ENCODE measurements around the gene TSFM. TPM values are rescaled to one million over a fixed set of nuclear protein-coding genes. Genes with fewer than 3 reads are reported as not detected.
A peak's percentile ranks its signal among the peaks of the same experiment; 100 is the strongest.

Gene TSFM
- total and polyA plus RNA-seq, 8 donors, result 7.2 to 16.7 (median 13.5) TPM

DNA sequence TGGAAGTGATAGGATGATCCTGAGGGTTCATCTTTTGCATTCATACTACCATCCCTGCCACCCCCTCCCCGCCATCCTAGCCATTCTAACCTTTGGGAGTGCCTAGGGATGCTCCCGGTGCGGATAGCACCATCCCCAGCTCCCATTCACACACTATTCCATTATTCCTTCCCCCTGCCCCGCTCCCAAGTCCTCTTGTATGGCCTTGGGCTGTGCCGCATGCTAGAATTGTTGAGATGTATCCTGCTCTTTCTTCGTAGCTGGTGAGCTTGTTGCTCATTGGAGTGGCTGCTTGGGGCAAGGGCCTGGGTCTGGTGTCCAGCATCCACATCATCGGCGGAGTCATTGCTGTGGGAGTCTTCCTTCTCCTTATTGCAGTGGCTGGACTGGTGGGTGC is 37.1 kb upstream of the TSFM start:
- intact Hi-C loops (cut with DNase I), result no loop called here
- FAIRE-seq, result no peak
- Histone ChIP-seq H3K9me3 (no peaks in the 10 kb centered on the region), H3K36me3 (peaks cover 0 to 23% (median 14%) of the 10 kb centered on the region in 3 donors), H3K27me3 (no peaks in the 10 kb centered on the region), H3K4me1 (peaks cover 0 to 8% (median 0%) of the 10 kb centered on the region in 3 donors), H3K4me3 (peak overlapping the region; percentile 62 to 69 (median 66)), H3K27ac (peak overlapping the region; percentile 86 to 95 (median 91))
- DNase-seq, result peak in 1 of 6 donors; percentile 35
- peak; percentile 3 to 11 (median 4) for ATAC-seq
- 33% methylated on average over 8 of the region's 8 CpGs for WGBS, 2 donors
- TF ChIP-seq, protein P1, sequence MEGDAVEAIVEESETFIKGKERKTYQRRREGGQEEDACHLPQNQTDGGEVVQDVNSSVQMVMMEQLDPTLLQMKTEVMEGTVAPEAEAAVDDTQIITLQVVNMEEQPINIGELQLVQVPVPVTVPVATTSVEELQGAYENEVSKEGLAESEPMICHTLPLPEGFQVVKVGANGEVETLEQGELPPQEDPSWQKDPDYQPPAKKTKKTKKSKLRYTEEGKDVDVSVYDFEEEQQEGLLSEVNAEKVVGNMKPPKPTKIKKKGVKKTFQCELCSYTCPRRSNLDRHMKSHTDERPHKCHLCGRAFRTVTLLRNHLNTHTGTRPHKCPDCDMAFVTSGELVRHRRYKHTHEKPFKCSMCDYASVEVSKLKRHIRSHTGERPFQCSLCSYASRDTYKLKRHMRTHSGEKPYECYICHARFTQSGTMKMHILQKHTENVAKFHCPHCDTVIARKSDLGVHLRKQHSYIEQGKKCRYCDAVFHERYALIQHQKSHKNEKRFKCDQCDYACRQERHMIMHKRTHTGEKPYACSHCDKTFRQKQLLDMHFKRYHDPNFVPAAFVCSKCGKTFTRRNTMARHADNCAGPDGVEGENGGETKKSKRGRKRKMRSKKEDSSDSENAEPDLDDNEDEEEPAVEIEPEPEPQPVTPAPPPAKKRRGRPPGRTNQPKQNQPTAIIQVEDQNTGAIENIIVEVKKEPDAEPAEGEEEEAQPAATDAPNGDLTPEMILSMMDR (IDR thresholded peaks at IDR 0.05), result no peak

DNA sequence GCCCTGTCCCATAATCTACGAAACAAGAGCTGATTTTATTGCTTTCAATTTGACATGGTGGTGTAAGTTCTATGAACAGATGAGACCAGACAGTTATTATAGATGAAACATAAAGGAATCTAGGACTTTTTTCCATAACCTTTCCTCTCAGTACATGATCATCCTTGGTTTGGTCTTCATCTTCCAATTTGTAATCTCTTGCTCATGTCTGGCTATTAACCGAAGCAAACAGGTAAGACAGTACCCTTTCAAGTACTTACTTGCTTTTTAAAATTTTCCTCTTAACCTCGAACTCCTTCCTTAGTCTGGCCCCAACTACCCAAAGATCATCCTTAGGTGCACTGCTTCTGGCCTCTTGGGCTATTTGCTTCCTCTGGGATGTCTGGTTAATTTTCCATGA is 36.6 kb upstream of the TSFM start:
- TF ChIP-seq, protein P1 (IDR thresholded peaks at IDR 0.05), result no peak
- peaks cover 0 to 25% (median 14%) of the 10 kb centered on the region in 3 donors for H3K36me3 ChIP-seq
- no peak for FAIRE-seq
- no peaks in the 10 kb centered on the region for H3K27me3 ChIP-seq
- no peak for ATAC-seq
- 73 to 87% methylated on average over 3 of the region's 3 CpGs for WGBS, 2 donors
- peaks cover 0 to 10% (median 0%) of the 10 kb centered on the region in 3 donors for H3K4me1 ChIP-seq
- no peak overlapping the region for H3K27ac ChIP-seq
- H3K9me3 ChIP-seq, result no peaks in the 10 kb centered on the region
- no peak for DNase-seq
- H3K4me3 ChIP-seq, result peak overlapping the region in 1 of 4 donors; percentile 65
- intact Hi-C loops (cut with DNase I), result no loop called here

DNA sequence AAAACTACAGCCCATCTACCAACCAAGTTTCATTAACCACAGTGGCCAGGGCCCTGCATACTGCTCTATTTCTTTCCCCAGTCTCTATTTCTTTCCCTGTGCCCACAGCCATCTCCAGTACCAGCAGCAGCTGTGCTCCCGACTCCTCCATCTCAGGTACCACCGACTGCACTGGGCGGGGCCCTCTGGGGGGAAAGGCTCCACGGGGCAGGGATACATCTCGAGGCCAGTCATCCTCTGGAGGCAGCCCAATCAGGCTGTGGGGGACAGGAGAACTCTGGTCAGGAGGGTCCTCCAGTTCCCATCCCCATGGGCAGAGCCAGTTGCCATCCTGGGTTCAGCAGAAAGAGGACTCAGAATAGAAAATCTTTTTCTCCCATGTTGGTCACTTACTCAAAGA is 33.5 kb upstream of the TSFM start:
- intact Hi-C loops (cut with DNase I), result no loop called here
- H3K36me3 ChIP-seq, result peaks cover 0 to 25% (median 14%) of the 10 kb centered on the region in 3 donors
- TF ChIP-seq, protein P1 (IDR thresholded peaks at IDR 0.05), result no peak
- no peaks in the 10 kb centered on the region for H3K27me3 ChIP-seq
- no peaks in the 10 kb centered on the region for H3K9me3 ChIP-seq
- no peak for DNase-seq
- H3K4me3 ChIP-seq, result no peak overlapping the region
- 89 to 92% methylated on average over 5 of the region's 5 CpGs for WGBS, 2 donors
- no peak for ATAC-seq
- H3K4me1 ChIP-seq, result peaks cover 0 to 18% (median 9%) of the 10 kb centered on the region in 3 donors
- no peak overlapping the region for H3K27ac ChIP-seq
- no peak for FAIRE-seq

DNA sequence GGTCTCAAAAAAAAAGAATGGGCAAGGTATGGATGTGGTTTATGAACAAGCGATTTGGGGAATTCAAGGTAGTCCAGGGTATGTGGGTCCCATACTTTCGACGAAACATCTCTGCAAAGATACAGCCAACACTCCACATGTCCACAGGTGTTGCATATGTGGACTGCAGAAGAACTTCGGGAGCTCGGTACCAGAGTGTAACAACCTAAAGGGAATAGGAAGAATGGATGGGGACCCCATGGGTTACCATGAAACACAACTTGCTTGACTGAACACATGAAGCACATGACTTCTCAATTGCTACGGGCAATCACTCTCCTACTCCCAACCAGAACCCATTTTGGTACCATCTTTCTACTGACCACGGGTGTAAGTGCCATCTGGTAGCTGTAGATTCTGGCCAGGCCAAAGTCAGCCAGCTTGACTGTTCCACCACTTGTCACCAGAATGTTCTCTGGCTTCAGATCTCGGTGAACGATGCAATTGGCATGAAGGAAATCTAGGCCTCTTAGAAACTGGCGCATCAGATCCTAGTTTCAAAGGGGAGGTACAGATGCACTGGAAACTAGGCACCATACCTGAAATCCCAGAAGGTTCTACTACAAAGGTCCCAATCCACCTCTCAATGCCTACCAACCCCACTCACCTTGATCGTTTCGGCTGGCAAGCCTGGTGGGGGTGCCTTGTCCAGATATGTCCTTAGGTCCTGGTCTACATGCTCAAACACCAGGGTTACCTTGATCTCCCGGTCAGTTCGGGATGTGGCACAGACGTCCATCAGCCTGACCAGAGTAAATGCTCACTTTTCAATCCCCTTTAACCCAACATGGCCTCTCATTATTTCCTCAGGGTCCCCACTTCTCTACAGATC is 31.8 kb upstream of the TSFM start:
- H3K9me3 ChIP-seq, result no peaks in the 10 kb centered on the region
- TF ChIP-seq, protein P1 (IDR thresholded peaks at IDR 0.05), result no peak
- peak overlapping the region in 3 of 4 donors; percentile 73 to 77 (median 74) for H3K4me3 ChIP-seq
- no peak for FAIRE-seq
- peaks cover 0 to 14% (median 9%) of the 10 kb centered on the region in 3 donors for H3K4me1 ChIP-seq
- H3K27ac ChIP-seq, result peak overlapping the region in 2 of 4 donors; percentile 74 to 89
- H3K27me3 ChIP-seq, result no peaks in the 10 kb centered on the region
- intact Hi-C loops (cut with DNase I), result no loop called here
- WGBS, 2 donors, result 83% methylated on average over 15 of the region's 15 CpGs
- H3K36me3 ChIP-seq, result peaks cover 0 to 25% (median 14%) of the 10 kb centered on the region in 3 donors
- DNase-seq, result no peak
- no peak for ATAC-seq

DNA sequence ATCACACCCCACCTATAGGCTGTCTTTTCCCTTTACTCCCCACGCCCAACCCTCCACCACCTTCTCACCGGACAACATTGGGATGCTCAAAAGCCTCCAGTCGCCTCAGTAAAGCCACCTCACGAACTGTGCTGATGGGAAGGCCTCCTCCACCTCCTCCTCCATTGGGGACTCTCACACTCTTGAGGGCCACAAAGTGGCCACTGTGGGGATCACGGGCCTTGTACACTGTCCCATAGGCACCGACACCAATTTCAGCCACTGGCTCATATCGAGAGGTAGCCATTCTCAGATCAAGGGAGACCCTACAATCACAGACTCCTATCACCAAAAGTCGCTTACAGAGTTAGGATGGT is 31.2 kb upstream of the TSFM start:
- H3K27me3 ChIP-seq, result no peaks in the 10 kb centered on the region
- FAIRE-seq, result no peak
- peak in 1 of 6 donors; percentile 36 for DNase-seq
- WGBS, 2 donors, result 10 to 15% methylated on average over 8 of the region's 8 CpGs
- H3K36me3 ChIP-seq, result peaks cover 0 to 25% (median 14%) of the 10 kb centered on the region in 3 donors
- peak overlapping the region; percentile 31 to 77 (median 74) for H3K4me3 ChIP-seq
- H3K9me3 ChIP-seq, result no peaks in the 10 kb centered on the region
- peak overlapping the region in 3 of 4 donors; percentile 74 to 89 (median 78) for H3K27ac ChIP-seq
- peaks cover 0 to 13% (median 12%) of the 10 kb centered on the region in 3 donors for H3K4me1 ChIP-seq
- intact Hi-C loops (cut with DNase I), result no loop called here
- TF ChIP-seq, protein P1 (IDR thresholded peaks at IDR 0.05), result no peak
- no peak for ATAC-seq

Measured in pancreas (tissue), 10 donors.